Measurements from ENCODE around the gene DIP2A. TPM values are rescaled to one million over a fixed set of nuclear protein-coding genes. Genes with fewer than 3 reads are reported as not detected.
A peak's percentile ranks its signal among the peaks of the same experiment; 100 is the strongest.
"Not testable (repeated sequence)": the region's sequence is repeated elsewhere in the genome, so short reads cannot be mapped to it uniquely, and the experiment has no call there.

The DIP2A gene
- polyA plus RNA-seq, 4 donors = 13.8 to 42.9 (median 22.8) TPM

- not testable (repeated sequence) for H3K4me1 ChIP-seq (ENCODE audit: control insufficient read depth in 3 of 3, insufficient read depth in 2 of 3, low read depth in 1 of 3, low read length in 2 of 3); H3K27ac ChIP-seq (ENCODE audit: low read depth in 1 of 3, low read length in 2 of 3); H3K9me3 ChIP-seq (ENCODE audit: control insufficient read depth in 2 of 2, insufficient read depth in 1 of 2, low read depth in 1 of 2, low read length in 1 of 2); DNase-seq; H3K4me3 ChIP-seq (ENCODE audit: low read depth in 1 of 3, low read length in 3 of 3); FAIRE-seq; H3K27me3 ChIP-seq (ENCODE audit: control insufficient read depth in 3 of 3, insufficient read depth in 3 of 3, low read length in 3 of 3)
- H3K36me3 ChIP-seq (ENCODE audit: control insufficient read depth in 3 of 3, insufficient read depth in 2 of 3, low read depth in 1 of 3, low read length in 3 of 3) = peaks cover 0 to 13% (median 4%) of the 10 kb centered on the region in 3 donors
- WGBS, 3 donors = 85 to 88% (median 88%) methylated on average over 8 of the region's 8 CpGs
Observed at GRCh38 chr21:46527393-46527792, 68.7 kb downstream of the DIP2A start.

- Histone ChIP-seq H3K4me1 (ENCODE audit: control insufficient read depth in 3 of 3, insufficient read depth in 2 of 3, low read depth in 1 of 3, low read length in 2 of 3) (no peaks in the 10 kb centered on the region), H3K36me3 (ENCODE audit: control insufficient read depth in 3 of 3, insufficient read depth in 2 of 3, low read depth in 1 of 3, low read length in 3 of 3) (peaks cover 0 to 13% (median 2%) of the 10 kb centered on the region in 3 donors), H3K27me3 (ENCODE audit: control insufficient read depth in 3 of 3, insufficient read depth in 3 of 3, low read length in 3 of 3) (no peaks in the 10 kb centered on the region), H3K4me3 (ENCODE audit: low read depth in 1 of 3, low read length in 3 of 3) (no peak overlapping the region), H3K27ac (ENCODE audit: low read depth in 1 of 3, low read length in 2 of 3) (no peak overlapping the region), H3K9me3 (ENCODE audit: control insufficient read depth in 2 of 2, insufficient read depth in 1 of 2, low read depth in 1 of 2, low read length in 1 of 2) (no peaks in the 10 kb centered on the region)
- no peak for FAIRE-seq
- DNase-seq = no peak
- 93 to 96% (median 95%) methylated on average over 4 of the region's 4 CpGs for WGBS, 3 donors
Observed at GRCh38 chr21:46527801-46528200, 69.1 kb downstream of the DIP2A start.

GRCh38 chr21:46532080-46532479 is 73.4 kb downstream of the DIP2A start:
- no peak for FAIRE-seq
- Histone ChIP-seq H3K27me3 (ENCODE audit: control insufficient read depth in 3 of 3, insufficient read depth in 3 of 3, low read length in 3 of 3) (no peaks in the 10 kb centered on the region), H3K27ac (ENCODE audit: low read depth in 1 of 3, low read length in 2 of 3) (no peak overlapping the region), H3K4me3 (ENCODE audit: low read depth in 1 of 3, low read length in 3 of 3) (no peak overlapping the region), H3K36me3 (ENCODE audit: control insufficient read depth in 3 of 3, insufficient read depth in 2 of 3, low read depth in 1 of 3, low read length in 3 of 3) (peaks cover 7 to 37% (median 13%) of the 10 kb centered on the region in 3 donors), H3K4me1 (ENCODE audit: control insufficient read depth in 3 of 3, insufficient read depth in 2 of 3, low read depth in 1 of 3, low read length in 2 of 3) (no peaks in the 10 kb centered on the region), H3K9me3 (ENCODE audit: control insufficient read depth in 2 of 2, insufficient read depth in 1 of 2, low read depth in 1 of 2, low read length in 1 of 2) (no peaks in the 10 kb centered on the region)
- WGBS, 3 donors = 80 to 84% (median 81%) methylated on average over 7 of the region's 7 CpGs
- no peak for DNase-seq

GRCh38 chr21:46537026-46537425 is 78.3 kb downstream of the DIP2A start:
- DNase-seq = no peak
- Histone ChIP-seq H3K27ac (ENCODE audit: low read depth in 1 of 3, low read length in 2 of 3) (no peak overlapping the region), H3K36me3 (ENCODE audit: control insufficient read depth in 3 of 3, insufficient read depth in 2 of 3, low read depth in 1 of 3, low read length in 3 of 3) (peaks cover 7 to 68% (median 19%) of the 10 kb centered on the region in 3 donors), H3K27me3 (ENCODE audit: control insufficient read depth in 3 of 3, insufficient read depth in 3 of 3, low read length in 3 of 3) (no peaks in the 10 kb centered on the region), H3K4me1 (ENCODE audit: control insufficient read depth in 3 of 3, insufficient read depth in 2 of 3, low read depth in 1 of 3, low read length in 2 of 3) (no peaks in the 10 kb centered on the region), H3K9me3 (ENCODE audit: control insufficient read depth in 2 of 2, insufficient read depth in 1 of 2, low read depth in 1 of 2, low read length in 1 of 2) (no peaks in the 10 kb centered on the region), H3K4me3 (ENCODE audit: low read depth in 1 of 3, low read length in 3 of 3) (no peak overlapping the region)
- no peak for FAIRE-seq
- 80 to 92% (median 88%) methylated on average over 6 of the region's 6 CpGs for WGBS, 3 donors

GRCh38 chr21:46538262-46538661 is 79.6 kb downstream of the DIP2A start:
- 95 to 97% (median 96%) methylated on average over 16 of the region's 16 CpGs for WGBS, 3 donors
- Histone ChIP-seq H3K36me3 (ENCODE audit: control insufficient read depth in 3 of 3, insufficient read depth in 2 of 3, low read depth in 1 of 3, low read length in 3 of 3) (peaks cover 12 to 72% (median 23%) of the 10 kb centered on the region in 3 donors), H3K27ac (ENCODE audit: low read depth in 1 of 3, low read length in 2 of 3) (no peak overlapping the region), H3K27me3 (ENCODE audit: control insufficient read depth in 3 of 3, insufficient read depth in 3 of 3, low read length in 3 of 3) (no peaks in the 10 kb centered on the region), H3K9me3 (ENCODE audit: control insufficient read depth in 2 of 2, insufficient read depth in 1 of 2, low read depth in 1 of 2, low read length in 1 of 2) (no peaks in the 10 kb centered on the region), H3K4me1 (ENCODE audit: control insufficient read depth in 3 of 3, insufficient read depth in 2 of 3, low read depth in 1 of 3, low read length in 2 of 3) (no peaks in the 10 kb centered on the region), H3K4me3 (ENCODE audit: low read depth in 1 of 3, low read length in 3 of 3) (no peak overlapping the region)
- FAIRE-seq = no peak
- DNase-seq = no peak

- Histone ChIP-seq H3K4me3 (ENCODE audit: low read depth in 1 of 3, low read length in 3 of 3) (no peak overlapping the region), H3K36me3 (ENCODE audit: control insufficient read depth in 3 of 3, insufficient read depth in 2 of 3, low read depth in 1 of 3, low read length in 3 of 3) (peaks cover 6 to 72% (median 23%) of the 10 kb centered on the region in 3 donors), H3K27me3 (ENCODE audit: control insufficient read depth in 3 of 3, insufficient read depth in 3 of 3, low read length in 3 of 3) (no peaks in the 10 kb centered on the region), H3K9me3 (ENCODE audit: control insufficient read depth in 2 of 2, insufficient read depth in 1 of 2, low read depth in 1 of 2, low read length in 1 of 2) (no peaks in the 10 kb centered on the region), H3K27ac (ENCODE audit: low read depth in 1 of 3, low read length in 2 of 3) (no peak overlapping the region), H3K4me1 (ENCODE audit: control insufficient read depth in 3 of 3, insufficient read depth in 2 of 3, low read depth in 1 of 3, low read length in 2 of 3) (no peaks in the 10 kb centered on the region)
- FAIRE-seq (no peak), DNase-seq (no peak)
- WGBS, 3 donors = 95 to 96% (median 95%) methylated on average over 11 of the region's 11 CpGs
Observed at GRCh38 chr21:46538851-46539666, 80.4 kb downstream of the DIP2A start.

- DNase-seq = peak in 1 of 2 donors; percentile 58
- FAIRE-seq = no peak
Observed at GRCh38 chr21:46540087-46540710, 81.5 kb downstream of the DIP2A start.

GRCh38 chr21:46542588-46543124 is 84.0 kb downstream of the DIP2A start:
- no peak overlapping the region for H3K27ac ChIP-seq (ENCODE audit: low read depth in 1 of 3, low read length in 2 of 3)
- H3K9me3 ChIP-seq (ENCODE audit: control insufficient read depth in 2 of 2, insufficient read depth in 1 of 2, low read depth in 1 of 2, low read length in 1 of 2) = no peaks in the 10 kb centered on the region
- 90 to 98% (median 92%) methylated on average over 8 of the region's 8 CpGs for WGBS, 3 donors
- no peak for FAIRE-seq
- H3K27me3 ChIP-seq (ENCODE audit: control insufficient read depth in 3 of 3, insufficient read depth in 3 of 3, low read length in 3 of 3) = no peaks in the 10 kb centered on the region
- no peak overlapping the region for H3K4me3 ChIP-seq (ENCODE audit: low read depth in 1 of 3, low read length in 3 of 3)
- H3K4me1 ChIP-seq (ENCODE audit: control insufficient read depth in 3 of 3, insufficient read depth in 2 of 3, low read depth in 1 of 3, low read length in 2 of 3) = no peaks in the 10 kb centered on the region
- peaks cover 13 to 78% (median 25%) of the 10 kb centered on the region in 3 donors for H3K36me3 ChIP-seq (ENCODE audit: control insufficient read depth in 3 of 3, insufficient read depth in 2 of 3, low read depth in 1 of 3, low read length in 3 of 3)
- DNase-seq = no peak

More at GRCh38 chr21:46540087-46540710, 81.5 kb downstream of the DIP2A start:
- no peaks in the 10 kb centered on the region for H3K27me3 ChIP-seq (ENCODE audit: control insufficient read depth in 3 of 3, insufficient read depth in 3 of 3, low read length in 3 of 3)
- H3K27ac ChIP-seq (ENCODE audit: low read depth in 1 of 3, low read length in 2 of 3) = no peak overlapping the region
- WGBS, 3 donors = 87 to 95% (median 91%) methylated on average over 11 of the region's 11 CpGs
- peaks cover 6 to 71% (median 20%) of the 10 kb centered on the region in 3 donors for H3K36me3 ChIP-seq (ENCODE audit: control insufficient read depth in 3 of 3, insufficient read depth in 2 of 3, low read depth in 1 of 3, low read length in 3 of 3)
- H3K4me1 ChIP-seq (ENCODE audit: control insufficient read depth in 3 of 3, insufficient read depth in 2 of 3, low read depth in 1 of 3, low read length in 2 of 3) = no peaks in the 10 kb centered on the region
- H3K9me3 ChIP-seq (ENCODE audit: control insufficient read depth in 2 of 2, insufficient read depth in 1 of 2, low read depth in 1 of 2, low read length in 1 of 2) = no peaks in the 10 kb centered on the region
- H3K4me3 ChIP-seq (ENCODE audit: low read depth in 1 of 3, low read length in 3 of 3) = no peak overlapping the region

All from small intestine (tissue), 7 donors.